ENCODE data around the gene CABP4.

The CABP4 gene

GRCh38 chr11:67455054-67455453, at the start of gene CABP4:
Gene CABP4, plus strand, starts transcription at chr11:67455354. Its CDS starts 70 bp downstream, at chr11:67455424.
- Histone ChIP-seq H3K4me1 (ENCODE audit: control insufficient read depth, insufficient read depth, low read length) (no peaks in the 10 kb centered on the region), H3K9me3 (ENCODE audit: control insufficient read depth, insufficient read depth, low read depth, low read length) (no peaks in the 10 kb centered on the region), H3K27ac (ENCODE audit: low read depth, low read length) (no peak within 1 kb of the TSS), H3K9ac (ENCODE audit: low read length) (no peak within 1 kb of the TSS), H3K27me3 (ENCODE audit: control insufficient read depth, insufficient read depth, low read length) (no peaks in the 10 kb centered on the region; the same call in 1 of the 2 replicates), H3K4me3 (ENCODE audit: low read depth, low read length) (no peak within 1 kb of the TSS), H3K36me3 (ENCODE audit: control insufficient read depth, insufficient read depth, low read length) (no peaks in the 10 kb centered on the region)

GRCh38 chr11:67405688-67406339, 49.3 kb upstream of the CABP4 start:
- Histone ChIP-seq H3K9ac (ENCODE audit: low read length) (no peak overlapping the region), H3K27ac (ENCODE audit: low read depth, low read length) (no peak overlapping the region)

GRCh38 chr11:67406420-67406968, 48.7 kb upstream of the CABP4 start:
- Histone ChIP-seq H3K27me3 (ENCODE audit: control insufficient read depth, insufficient read depth, low read length) (0 out of 2 replicates have a peak, but pooled peaks cover 2% of the 10 kb centered on the region), H3K4me3 (ENCODE audit: low read depth, low read length) (no peak overlapping the region), H3K36me3 (ENCODE audit: control insufficient read depth, insufficient read depth, low read length) (no peaks in the 10 kb centered on the region), H3K27ac (ENCODE audit: low read depth, low read length) (no peak overlapping the region), H3K4me1 (ENCODE audit: control insufficient read depth, insufficient read depth, low read length) (peaks cover 18% of the 10 kb centered on the region), H3K9ac (ENCODE audit: low read length) (no peak overlapping the region), H3K9me3 (ENCODE audit: control insufficient read depth, insufficient read depth, low read depth, low read length) (no peaks in the 10 kb centered on the region)

More at GRCh38 chr11:67405688-67406339, 49.3 kb upstream of the CABP4 start:
- H3K9me3 ChIP-seq (ENCODE audit: control insufficient read depth, insufficient read depth, low read depth, low read length): no peaks in the 10 kb centered on the region
- H3K27me3 ChIP-seq (ENCODE audit: control insufficient read depth, insufficient read depth, low read length): no peaks in the 10 kb centered on the region
- H3K4me1 ChIP-seq (ENCODE audit: control insufficient read depth, insufficient read depth, low read length): peaks cover 17% of the 10 kb centered on the region
- H3K4me3 ChIP-seq (ENCODE audit: low read depth, low read length): no peak overlapping the region
- no peaks in the 10 kb centered on the region for H3K36me3 ChIP-seq (ENCODE audit: control insufficient read depth, insufficient read depth, low read length)

GRCh38 chr11:67406969-67407687, 48.0 kb upstream of the CABP4 start:
- Histone ChIP-seq H3K4me3 (ENCODE audit: low read depth, low read length) (no peak overlapping the region), H3K4me1 (ENCODE audit: control insufficient read depth, insufficient read depth, low read length) (peaks cover 16% of the 10 kb centered on the region), H3K36me3 (ENCODE audit: control insufficient read depth, insufficient read depth, low read length) (no peaks in the 10 kb centered on the region), H3K9me3 (ENCODE audit: control insufficient read depth, insufficient read depth, low read depth, low read length) (no peaks in the 10 kb centered on the region), H3K27ac (ENCODE audit: low read depth, low read length) (no peak overlapping the region), H3K9ac (ENCODE audit: low read length) (no peak overlapping the region), H3K27me3 (ENCODE audit: control insufficient read depth, insufficient read depth, low read length) (peaks cover 6% of the 10 kb centered on the region; the same call in 1 of the 2 replicates)

GRCh38 chr11:67407688-67408163, 47.4 kb upstream of the CABP4 start:
- H3K27me3 ChIP-seq (ENCODE audit: control insufficient read depth, insufficient read depth, low read length): peaks cover 11% of the 10 kb centered on the region
- no peak overlapping the region for H3K27ac ChIP-seq (ENCODE audit: low read depth, low read length)
- H3K36me3 ChIP-seq (ENCODE audit: control insufficient read depth, insufficient read depth, low read length): no peaks in the 10 kb centered on the region
- H3K9me3 ChIP-seq (ENCODE audit: control insufficient read depth, insufficient read depth, low read depth, low read length): no peaks in the 10 kb centered on the region
- H3K4me3 ChIP-seq (ENCODE audit: low read depth, low read length): no peak overlapping the region
- H3K4me1 ChIP-seq (ENCODE audit: control insufficient read depth, insufficient read depth, low read length): peaks cover 13% of the 10 kb centered on the region
- H3K9ac ChIP-seq (ENCODE audit: low read length): no peak overlapping the region

GRCh38 chr11:67408437-67409200, 46.5 kb upstream of the CABP4 start:
- peaks cover 13% of the 10 kb centered on the region for H3K4me1 ChIP-seq (ENCODE audit: control insufficient read depth, insufficient read depth, low read length)
- no peak overlapping the region for H3K27ac ChIP-seq (ENCODE audit: low read depth, low read length)
- no peaks in the 10 kb centered on the region for H3K36me3 ChIP-seq (ENCODE audit: control insufficient read depth, insufficient read depth, low read length)
- H3K4me3 ChIP-seq (ENCODE audit: low read depth, low read length): no peak overlapping the region
- H3K9ac ChIP-seq (ENCODE audit: low read length): no peak overlapping the region
- H3K27me3 ChIP-seq (ENCODE audit: control insufficient read depth, insufficient read depth, low read length): peaks cover 19% of the 10 kb centered on the region
- H3K9me3 ChIP-seq (ENCODE audit: control insufficient read depth, insufficient read depth, low read depth, low read length): no peaks in the 10 kb centered on the region

GRCh38 chr11:67409261-67409666, 45.9 kb upstream of the CABP4 start:
- H3K36me3 ChIP-seq (ENCODE audit: control insufficient read depth, insufficient read depth, low read length): no peaks in the 10 kb centered on the region
- H3K27me3 ChIP-seq (ENCODE audit: control insufficient read depth, insufficient read depth, low read length): peaks cover 20% of the 10 kb centered on the region
- H3K9me3 ChIP-seq (ENCODE audit: control insufficient read depth, insufficient read depth, low read depth, low read length): no peaks in the 10 kb centered on the region
- H3K27ac ChIP-seq (ENCODE audit: low read depth, low read length): no peak overlapping the region
- no peak overlapping the region for H3K9ac ChIP-seq (ENCODE audit: low read length)
- H3K4me3 ChIP-seq (ENCODE audit: low read depth, low read length): no peak overlapping the region
- H3K4me1 ChIP-seq (ENCODE audit: control insufficient read depth, insufficient read depth, low read length): peaks cover 13% of the 10 kb centered on the region

- Histone ChIP-seq H3K9me3 (ENCODE audit: control insufficient read depth, insufficient read depth, low read depth, low read length) (no peaks in the 10 kb centered on the region), H3K4me1 (ENCODE audit: control insufficient read depth, insufficient read depth, low read length) (peaks cover 13% of the 10 kb centered on the region), H3K36me3 (ENCODE audit: control insufficient read depth, insufficient read depth, low read length) (no peaks in the 10 kb centered on the region), H3K4me3 (ENCODE audit: low read depth, low read length) (no peak overlapping the region), H3K27me3 (ENCODE audit: control insufficient read depth, insufficient read depth, low read length) (peaks cover 26% of the 10 kb centered on the region), H3K27ac (ENCODE audit: low read depth, low read length) (no peak overlapping the region), H3K9ac (ENCODE audit: low read length) (no peak overlapping the region)
These were observed 45.3 kb upstream of the CABP4 start for GRCh38 chr11:67409781-67410368.

GRCh38 chr11:67410369-67410831, 44.8 kb upstream of the CABP4 start:
- Histone ChIP-seq H3K4me1 (ENCODE audit: control insufficient read depth, insufficient read depth, low read length) (peaks cover 17% of the 10 kb centered on the region), H3K4me3 (ENCODE audit: low read depth, low read length) (no peak overlapping the region), H3K9me3 (ENCODE audit: control insufficient read depth, insufficient read depth, low read depth, low read length) (no peaks in the 10 kb centered on the region), H3K27ac (ENCODE audit: low read depth, low read length) (no peak overlapping the region), H3K9ac (ENCODE audit: low read length) (no peak overlapping the region), H3K36me3 (ENCODE audit: control insufficient read depth, insufficient read depth, low read length) (no peaks in the 10 kb centered on the region), H3K27me3 (ENCODE audit: control insufficient read depth, insufficient read depth, low read length) (peaks cover 30% of the 10 kb centered on the region)

GRCh38 chr11:67410984-67411784, 44.0 kb upstream of the CABP4 start:
- no peak overlapping the region for H3K9ac ChIP-seq (ENCODE audit: low read length)
- H3K4me1 ChIP-seq (ENCODE audit: control insufficient read depth, insufficient read depth, low read length): peaks cover 21% of the 10 kb centered on the region
- H3K27me3 ChIP-seq (ENCODE audit: control insufficient read depth, insufficient read depth, low read length): peaks cover 34% of the 10 kb centered on the region
- H3K27ac ChIP-seq (ENCODE audit: low read depth, low read length): no peak overlapping the region
- no peaks in the 10 kb centered on the region for H3K9me3 ChIP-seq (ENCODE audit: control insufficient read depth, insufficient read depth, low read depth, low read length)
- no peaks in the 10 kb centered on the region for H3K36me3 ChIP-seq (ENCODE audit: control insufficient read depth, insufficient read depth, low read length)
- H3K4me3 ChIP-seq (ENCODE audit: low read depth, low read length): no peak overlapping the region
